Tibial artery (tissue), 4 donors: ENCODE results near the gene BBS7.

Experiments
- DNase-seq, 2 donors: peaks; one replicate each; pipeline ENCODE4 v3.0.0-alpha.2; 2019
- H3K27ac ChIP-seq, 2 donors: fragments of 200-600 bp; sonication (generic) in 1 of 2; 1 replicate in 1 of 2; 2 replicates in 1 of 2; pipeline ENCODE4 v1.5.1; 2018 to 2019; ENCODE audit warnings: mild to moderate bottlenecking in 1 of 2
- H3K27me3 ChIP-seq, 2 donors: fragments of 200-600 bp; sonication (generic) in 1 of 2; one replicate each; pipeline versions ENCODE4 v1.5.1 to v1.6.0; 2016 to 2019
- H3K36me3 ChIP-seq, 3 donors: fragments of 200-600 bp; sonication (generic) in 2 of 3; one replicate each; pipeline ENCODE4 v1.5.1; 2016 to 2019; ENCODE audit warnings: mild to moderate bottlenecking in 2 of 3
- H3K4me1 ChIP-seq, 4 donors: fragments of 200-600 bp; sonication (generic) in 2 of 4; 1 replicate in 3 of 4; 2 replicates in 1 of 4; pipeline ENCODE4 v1.5.1; 2016 to 2019
- H3K4me3 ChIP-seq, 2 donors: fragments of 200-600 bp; sonication (generic) in 1 of 2; 1 replicate in 1 of 2; 2 replicates in 1 of 2; pipeline ENCODE4 v1.5.1; 2018 to 2019; ENCODE audit warnings: mild to moderate bottlenecking in 2 of 2
- H3K9me3 ChIP-seq, 3 donors: fragments of 200-600 bp; sonication (generic) in 1 of 3; one replicate each; pipeline ENCODE4 v1.5.1; 2016 to 2019
- intact Hi-C: fragments of 100-400 bp; cut with DNase I; formaldehyde crosslinking; loops from one replicate; pipeline ENCODE4 v1.15.0; 2023; ENCODE audit warnings: low total_unique reads
- TF ChIP-seq, protein P1 (sequence below), 2 experiments: fragments of 200-600 bp in 1 of 2; fragments of 450-650 bp in 1 of 2; IDR thresholded peaks; one replicate each; pipeline ENCODE4 v1.5.1; 2017 to 2019; ENCODE audit warnings: antibody characterized with exemption in 2 of 2, mild to moderate bottlenecking in 1 of 2, moderate library complexity in 1 of 2

The BBS7 gene

DNA sequence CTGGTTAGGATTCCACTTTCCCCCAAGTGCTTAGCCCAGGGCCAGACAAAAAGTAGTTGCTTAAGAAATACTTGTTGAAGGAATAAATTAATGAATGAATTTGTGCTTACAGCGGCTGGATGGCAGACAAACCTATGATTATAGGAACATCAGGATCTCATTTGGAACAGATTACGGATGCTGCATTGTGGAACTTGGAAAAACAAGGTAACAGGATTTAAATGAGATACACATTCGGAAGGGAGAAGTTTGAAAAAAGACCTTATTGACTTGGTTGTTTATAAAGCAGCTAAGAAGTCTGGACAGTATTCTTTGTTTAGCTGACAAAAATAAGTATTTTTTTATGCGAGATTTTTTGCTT, 68.6 kb downstream of the BBS7 start:
- Histone ChIP-seq H3K36me3 (peaks cover 17 to 38% (median 31%) of the 10 kb centered on the region in 3 donors), H3K4me1 (peaks cover 0 to 16% (median 5%) of the 10 kb centered on the region in 4 donors), H3K9me3 (no peaks in the 10 kb centered on the region), H3K27ac (peak overlapping the region; percentile 81 to 85), H3K4me3 (peak overlapping the region; percentile 83 to 92), H3K27me3 (no peaks in the 10 kb centered on the region)
- no peak for DNase-seq
- TF ChIP-seq, protein P1, sequence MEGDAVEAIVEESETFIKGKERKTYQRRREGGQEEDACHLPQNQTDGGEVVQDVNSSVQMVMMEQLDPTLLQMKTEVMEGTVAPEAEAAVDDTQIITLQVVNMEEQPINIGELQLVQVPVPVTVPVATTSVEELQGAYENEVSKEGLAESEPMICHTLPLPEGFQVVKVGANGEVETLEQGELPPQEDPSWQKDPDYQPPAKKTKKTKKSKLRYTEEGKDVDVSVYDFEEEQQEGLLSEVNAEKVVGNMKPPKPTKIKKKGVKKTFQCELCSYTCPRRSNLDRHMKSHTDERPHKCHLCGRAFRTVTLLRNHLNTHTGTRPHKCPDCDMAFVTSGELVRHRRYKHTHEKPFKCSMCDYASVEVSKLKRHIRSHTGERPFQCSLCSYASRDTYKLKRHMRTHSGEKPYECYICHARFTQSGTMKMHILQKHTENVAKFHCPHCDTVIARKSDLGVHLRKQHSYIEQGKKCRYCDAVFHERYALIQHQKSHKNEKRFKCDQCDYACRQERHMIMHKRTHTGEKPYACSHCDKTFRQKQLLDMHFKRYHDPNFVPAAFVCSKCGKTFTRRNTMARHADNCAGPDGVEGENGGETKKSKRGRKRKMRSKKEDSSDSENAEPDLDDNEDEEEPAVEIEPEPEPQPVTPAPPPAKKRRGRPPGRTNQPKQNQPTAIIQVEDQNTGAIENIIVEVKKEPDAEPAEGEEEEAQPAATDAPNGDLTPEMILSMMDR (IDR thresholded peaks at IDR 0.05): no peak
- intact Hi-C loops: no loop called here

DNA sequence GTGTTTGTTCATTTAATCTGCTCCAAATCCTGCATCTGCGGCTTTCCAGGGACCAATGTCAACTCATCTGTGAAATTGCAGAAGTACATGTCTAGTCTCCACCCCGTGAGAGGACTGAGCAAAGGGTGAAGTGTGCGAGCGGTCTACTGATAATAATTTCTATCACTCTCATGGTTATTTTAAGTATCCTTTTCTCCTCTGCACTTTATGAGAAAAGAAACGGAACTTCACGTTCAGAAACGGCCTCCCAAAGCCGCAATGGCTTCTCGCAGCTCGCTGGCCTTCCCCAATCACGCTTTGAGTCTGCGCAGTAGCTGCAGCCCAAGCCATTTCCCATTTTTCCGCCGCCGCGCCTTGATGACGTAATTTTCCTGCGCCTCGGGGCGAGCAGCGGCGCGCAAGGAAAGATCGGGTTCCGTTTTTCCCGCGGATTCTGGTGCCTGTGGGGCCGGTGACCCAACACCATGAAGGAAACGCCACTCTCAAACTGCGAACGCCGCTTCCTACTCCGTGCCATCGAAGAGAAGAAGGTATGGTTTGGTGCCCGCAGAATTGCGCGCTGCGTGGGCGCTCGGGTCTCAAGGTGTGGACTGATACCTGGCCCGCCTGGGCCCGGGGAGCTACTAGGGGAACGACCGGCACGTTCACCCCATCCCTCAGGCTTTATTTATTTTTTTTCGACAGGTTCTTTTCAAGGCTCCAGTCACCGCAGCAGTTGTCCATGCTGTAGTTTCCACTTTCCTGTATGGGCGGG, 69.1 kb downstream of the BBS7 start, which contains the start of gene EXOSC9:
EXOSC9 (plus strand) TSS at position 363 of the 754 bp plus-strand sequence; CDS start at position 465, 102 bp downstream.
- Histone ChIP-seq H3K36me3 (peaks cover 16 to 33% (median 26%) of the 10 kb centered on the region in 3 donors), H3K27me3 (no peaks in the 10 kb centered on the region), H3K4me1 (peaks cover 0 to 16% (median 5%) of the 10 kb centered on the region in 4 donors), H3K27ac (peak within 1 kb of the TSS; percentile 81 to 85), H3K4me3 (peak within 1 kb of the TSS; percentile 83 to 92), H3K9me3 (no peaks in the 10 kb centered on the region)
- intact Hi-C loops: no loop called here
- TF ChIP-seq, protein P1 (IDR thresholded peaks at IDR 0.05): no peak
- DNase-seq: peak; percentile 86 to 96

DNA sequence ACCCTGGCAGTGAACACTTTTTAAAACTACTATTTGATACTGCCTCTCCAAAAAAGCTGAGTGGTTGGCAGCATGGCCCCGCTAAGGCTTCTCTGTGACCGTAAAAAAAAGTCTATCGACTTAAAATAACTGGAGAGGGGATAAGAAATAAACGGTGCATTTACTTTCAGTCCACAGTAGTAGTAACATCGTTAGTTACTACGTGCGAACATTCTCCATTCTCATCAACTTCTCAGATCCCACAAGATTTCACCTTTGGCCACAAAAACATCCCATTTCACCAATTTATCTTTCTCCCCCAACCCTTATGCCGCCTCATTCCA, 69.7 kb downstream of the BBS7 start:
- TF ChIP-seq, protein P1 (IDR thresholded peaks at IDR 0.05): no peak
- Histone ChIP-seq H3K9me3 (no peaks in the 10 kb centered on the region), H3K27ac (peak overlapping the region; percentile 81 to 85), H3K4me1 (peaks cover 0 to 16% (median 5%) of the 10 kb centered on the region in 4 donors), H3K4me3 (peak overlapping the region; percentile 83 to 92), H3K27me3 (no peaks in the 10 kb centered on the region), H3K36me3 (peaks cover 11 to 27% (median 21%) of the 10 kb centered on the region in 3 donors)
- DNase-seq: no peak
- intact Hi-C loops: no loop called here

DNA sequence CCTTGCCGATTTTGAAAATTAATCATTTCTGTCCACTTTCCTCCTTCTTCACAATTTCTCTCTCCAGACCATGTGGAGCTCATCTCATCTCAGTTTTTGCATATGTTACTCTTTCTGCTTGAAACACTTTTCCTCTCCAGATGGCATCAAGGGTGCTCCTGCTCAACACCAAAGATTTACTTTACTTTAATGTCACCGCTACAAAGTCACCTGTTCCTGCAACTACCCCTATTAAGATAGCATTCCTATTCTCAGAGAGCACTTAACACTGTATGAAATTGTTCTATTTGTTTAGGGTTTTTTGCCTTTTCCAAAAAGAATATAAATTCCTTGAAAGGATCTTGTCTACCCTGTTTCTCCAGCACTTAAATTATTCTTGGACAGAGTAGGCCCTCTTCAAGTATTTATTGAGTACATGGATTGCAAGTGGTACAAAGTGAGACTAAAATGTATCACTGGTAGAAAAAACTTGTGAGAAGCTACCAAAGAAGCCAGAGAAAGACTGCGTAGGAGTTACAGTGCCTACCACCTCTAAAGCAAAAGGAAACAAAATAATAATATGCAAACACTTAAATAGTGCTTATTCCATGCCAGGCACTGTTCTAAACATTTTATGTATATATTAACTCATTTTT, 70.3 kb downstream of the BBS7 start:
- H3K4me1 ChIP-seq: peaks cover 0 to 16% (median 5%) of the 10 kb centered on the region in 4 donors
- peaks cover 11 to 24% (median 15%) of the 10 kb centered on the region in 3 donors for H3K36me3 ChIP-seq
- H3K27ac ChIP-seq: peak overlapping the region; percentile 81 to 85
- H3K9me3 ChIP-seq: no peaks in the 10 kb centered on the region
- DNase-seq: no peak
- intact Hi-C loops: no loop called here
- peak overlapping the region; percentile 83 to 92 for H3K4me3 ChIP-seq
- no peaks in the 10 kb centered on the region for H3K27me3 ChIP-seq
- TF ChIP-seq, protein P1 (IDR thresholded peaks at IDR 0.05): no peak

DNA sequence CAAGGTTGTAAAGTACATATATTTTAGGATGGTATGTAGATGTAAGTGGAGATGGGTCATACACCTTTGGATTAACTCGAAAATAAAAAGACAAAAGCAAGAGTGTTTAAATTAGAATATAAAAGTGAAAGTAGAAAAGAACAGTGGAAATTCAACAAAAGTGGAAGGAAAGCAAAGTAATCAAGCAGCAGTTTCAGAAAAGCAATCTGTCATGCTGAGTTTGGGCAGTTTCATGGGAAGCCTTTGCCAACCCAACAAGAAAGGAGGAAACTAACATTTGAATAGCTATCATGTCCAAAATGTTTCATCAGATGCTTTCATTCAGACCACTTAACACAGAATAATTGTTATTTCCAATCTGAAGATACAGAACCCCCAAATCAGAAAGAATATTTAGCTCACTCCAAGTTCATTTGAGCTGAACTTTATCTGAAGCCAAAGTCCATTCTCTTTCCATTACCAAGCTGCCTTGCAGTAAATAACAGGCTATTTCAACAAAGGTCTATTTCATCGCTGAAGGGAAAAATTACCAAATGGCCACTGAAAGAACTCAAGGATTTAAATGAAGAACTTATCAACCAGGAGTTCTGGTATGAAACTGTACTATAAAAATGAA, 71.0 kb downstream of the BBS7 start:
- Histone ChIP-seq H3K9me3 (no peaks in the 10 kb centered on the region), H3K27me3 (no peaks in the 10 kb centered on the region), H3K4me1 (peaks cover 0 to 16% (median 5%) of the 10 kb centered on the region in 4 donors), H3K4me3 (no peak overlapping the region), H3K27ac (no peak overlapping the region), H3K36me3 (peaks cover 5 to 17% (median 8%) of the 10 kb centered on the region in 3 donors)
- intact Hi-C loops: no loop called here
- TF ChIP-seq, protein P1 (IDR thresholded peaks at IDR 0.05): no peak
- no peak for DNase-seq
